OCI-LY1 (cell line): ENCODE data around the gene JAG1.

Source experiments
- H2AFZ ChIP-seq: fragments of 200-600 bp; sonication (generic), shearing (Covaris generic); 2 replicates; pipeline ENCODE4 v1.6.0; 2014; ENCODE audit warnings: antibody characterized with exemption, mild to moderate bottlenecking, low read length
- H3F3A ChIP-seq: fragments of 200-600 bp; sonication (generic), shearing (Covaris generic); 2 replicates; pipeline ENCODE4 v1.6.0; 2014; ENCODE audit warnings: mild to moderate bottlenecking, antibody characterized with exemption, low read length, moderate library complexity; ENCODE audit not compliant: insufficient read depth
- H3K27ac ChIP-seq: fragments of 200-600 bp; sonication (generic); 2 replicates; pipeline ENCODE4 v1.5.1; 2014; ENCODE audit warnings: low read length, mixed run types, mild to moderate bottlenecking, low read depth; ENCODE audit not compliant: poor library complexity, severe bottlenecking
- H3K27me3 ChIP-seq: fragments of 200-600 bp; sonication (generic); 2 replicates; pipeline ENCODE4 v1.6.0; 2014; ENCODE audit warnings: antibody characterized with exemption, mild to moderate bottlenecking, low read length, moderate library complexity; ENCODE audit not compliant: insufficient read depth
- H3K36me3 ChIP-seq: fragments of 200-600 bp; sonication (generic); 2 replicates; pipeline ENCODE4 v1.6.1; 2014; ENCODE audit warnings: mild to moderate bottlenecking, antibody characterized with exemption, low read length, moderate library complexity, mixed read lengths; ENCODE audit not compliant: insufficient read depth
- H3K4me1 ChIP-seq: fragments of 200-600 bp; sonication (generic); 2 replicates; pipeline ENCODE4 v1.5.1; 2014; ENCODE audit warnings: mild to moderate bottlenecking, low read length, moderate library complexity; ENCODE audit not compliant: insufficient read depth, severe bottlenecking
- H3K4me2 ChIP-seq: fragments of 200-600 bp; sonication (generic), shearing (Covaris generic); 2 replicates; pipeline ENCODE4 v1.6.1; 2014; ENCODE audit warnings: low read length
- H3K4me3 ChIP-seq: fragments of 200-600 bp; sonication (generic); 2 replicates; pipeline ENCODE4 v1.5.1; 2014; ENCODE audit warnings: low read length, low read depth, mild to moderate bottlenecking, mixed read lengths; ENCODE audit not compliant: poor library complexity, severe bottlenecking
- H3K79me2 ChIP-seq: fragments of 200-600 bp; shearing (Covaris generic); 2 replicates; pipeline ENCODE4 v1.6.1; 2016; ENCODE audit warnings: mixed run types, low read length, mixed read lengths; ENCODE audit not compliant: insufficient read depth
- H3K9ac ChIP-seq: fragments of 200-600 bp; sonication (generic), shearing (Covaris generic); 2 replicates; pipeline ENCODE4 v1.6.1; 2014; ENCODE audit warnings: mild to moderate bottlenecking, low read length, mixed read lengths
- H3K9me2 ChIP-seq: fragments of 200-600 bp; sonication (generic), shearing (Covaris generic); 2 replicates; pipeline ENCODE4 v1.6.1; 2014; ENCODE audit warnings: low read depth, mild to moderate bottlenecking, low read length, mixed read lengths
- H3K9me3 ChIP-seq: fragments of 200-600 bp; shearing (Covaris generic); 2 replicates; pipeline ENCODE4 v1.6.1; 2014; ENCODE audit warnings: low read length, mixed read lengths
- H4K20me1 ChIP-seq: fragments of 200-600 bp; sonication (generic), shearing (Covaris generic); 2 replicates; pipeline ENCODE4 v1.6.0; 2016; ENCODE audit warnings: mild to moderate bottlenecking, low read length; ENCODE audit not compliant: insufficient read depth
- EZH2 ChIP-seq: fragments of 200-600 bp; sonication (generic), shearing (Covaris generic); IDR thresholded peaks from 2 replicates; pipeline ENCODE4 v1.8.0; 2017; ENCODE audit warnings: borderline replicate concordance, mixed run types, mild to moderate bottlenecking, antibody characterized with exemption, low read length, moderate library complexity, mixed read lengths
- TF ChIP-seq, protein P1 (sequence below): fragments of 200-600 bp; sonication (generic), shearing (Covaris generic); IDR thresholded peaks from 2 replicates; pipeline ENCODE4 v1.5.1; 2017; ENCODE audit warnings: mild to moderate bottlenecking, antibody characterized with exemption, low read length, moderate library complexity, mixed read lengths

The JAG1 gene

DNA sequence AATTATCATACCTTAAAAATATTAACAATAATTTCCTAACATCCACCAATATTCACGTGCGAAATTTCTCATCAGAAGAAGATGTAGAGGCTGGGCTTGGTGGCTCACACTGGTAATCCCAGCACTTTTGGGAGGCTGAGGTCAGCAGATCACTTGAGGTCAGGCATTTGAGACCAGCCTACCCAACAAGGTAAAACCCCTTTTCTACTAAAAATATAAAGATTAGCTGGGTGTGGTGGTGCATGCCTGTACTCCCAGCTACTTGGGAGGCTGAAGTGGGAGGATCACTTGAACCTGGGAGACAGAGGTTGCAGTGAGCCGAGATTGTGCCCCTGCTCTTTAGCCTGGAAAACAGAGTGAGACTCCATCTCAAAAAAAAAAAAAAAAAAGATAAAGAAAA, 36.1 kb upstream of the JAG1 start:
- Histone ChIP-seq H3F3A (no peaks in the 10 kb centered on the region), H3K4me2 (no peak overlapping the region), H3K9me2 (no peaks in the 10 kb centered on the region), H4K20me1 (no peaks in the 10 kb centered on the region), H3K9me3 (no peaks in the 10 kb centered on the region), H2AFZ (no peak overlapping the region), H3K27ac (no peak overlapping the region), H3K4me1 (no peaks in the 10 kb centered on the region), H3K79me2 (no peaks in the 10 kb centered on the region), H3K27me3 (no peaks in the 10 kb centered on the region), H3K36me3 (no peaks in the 10 kb centered on the region), H3K4me3 (no peak overlapping the region), H3K9ac (no peak overlapping the region)
- TF ChIP-seq, protein P1, sequence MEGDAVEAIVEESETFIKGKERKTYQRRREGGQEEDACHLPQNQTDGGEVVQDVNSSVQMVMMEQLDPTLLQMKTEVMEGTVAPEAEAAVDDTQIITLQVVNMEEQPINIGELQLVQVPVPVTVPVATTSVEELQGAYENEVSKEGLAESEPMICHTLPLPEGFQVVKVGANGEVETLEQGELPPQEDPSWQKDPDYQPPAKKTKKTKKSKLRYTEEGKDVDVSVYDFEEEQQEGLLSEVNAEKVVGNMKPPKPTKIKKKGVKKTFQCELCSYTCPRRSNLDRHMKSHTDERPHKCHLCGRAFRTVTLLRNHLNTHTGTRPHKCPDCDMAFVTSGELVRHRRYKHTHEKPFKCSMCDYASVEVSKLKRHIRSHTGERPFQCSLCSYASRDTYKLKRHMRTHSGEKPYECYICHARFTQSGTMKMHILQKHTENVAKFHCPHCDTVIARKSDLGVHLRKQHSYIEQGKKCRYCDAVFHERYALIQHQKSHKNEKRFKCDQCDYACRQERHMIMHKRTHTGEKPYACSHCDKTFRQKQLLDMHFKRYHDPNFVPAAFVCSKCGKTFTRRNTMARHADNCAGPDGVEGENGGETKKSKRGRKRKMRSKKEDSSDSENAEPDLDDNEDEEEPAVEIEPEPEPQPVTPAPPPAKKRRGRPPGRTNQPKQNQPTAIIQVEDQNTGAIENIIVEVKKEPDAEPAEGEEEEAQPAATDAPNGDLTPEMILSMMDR = no peak
- no peak for TF ChIP-seq EZH2

DNA sequence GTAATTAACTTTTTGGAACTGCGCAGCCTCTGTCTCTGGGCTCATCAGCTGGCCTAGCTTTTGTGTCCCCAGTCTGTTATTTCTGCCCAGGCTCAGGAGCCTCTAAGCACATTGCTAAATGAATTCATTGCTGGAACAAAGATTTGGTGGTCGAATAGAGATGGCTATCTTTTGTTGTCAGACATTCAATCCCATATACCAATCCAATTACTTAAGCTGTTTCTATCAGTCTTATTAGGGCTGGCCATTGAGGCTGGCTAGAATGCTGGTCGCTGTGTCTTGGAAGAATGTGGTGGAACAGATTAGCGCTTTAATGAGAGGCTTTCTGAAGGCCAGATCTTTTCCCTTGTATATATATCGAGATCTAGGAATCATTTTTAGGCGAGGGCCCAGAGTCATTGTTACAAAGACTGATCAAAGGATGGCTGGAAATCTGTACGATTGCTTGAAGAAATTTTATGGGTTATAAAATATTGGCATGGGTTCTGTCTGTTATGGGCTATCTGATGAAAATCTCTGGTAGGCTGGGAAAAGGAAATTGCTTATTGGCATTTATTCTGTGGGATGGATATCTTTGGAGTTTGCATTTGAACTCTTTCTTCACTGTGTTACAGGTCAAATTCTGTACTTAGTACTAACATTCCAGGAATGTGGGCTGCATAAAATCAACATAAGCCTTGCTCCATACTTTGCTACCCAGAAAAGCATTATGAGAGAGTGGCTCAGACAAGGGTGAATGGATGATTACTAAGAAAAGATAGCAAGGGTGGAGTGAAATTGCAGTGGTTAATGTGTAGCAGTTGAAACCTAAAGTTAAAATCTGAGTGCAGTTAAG, 34.8 kb upstream of the JAG1 start:
- no peaks in the 10 kb centered on the region for H4K20me1 ChIP-seq
- H2AFZ ChIP-seq = no peak overlapping the region
- no peaks in the 10 kb centered on the region; the same call in 1 of the 2 replicates for H3K36me3 ChIP-seq
- H3K9ac ChIP-seq = no peak overlapping the region
- no peaks in the 10 kb centered on the region for H3K9me3 ChIP-seq
- H3K4me3 ChIP-seq = no peak overlapping the region
- no peaks in the 10 kb centered on the region for H3K27me3 ChIP-seq
- no peak overlapping the region for H3K4me2 ChIP-seq
- H3F3A ChIP-seq = no peaks in the 10 kb centered on the region
- TF ChIP-seq, protein P1 = no peak
- no peak for TF ChIP-seq EZH2
- no peaks in the 10 kb centered on the region for H3K4me1 ChIP-seq
- H3K79me2 ChIP-seq = no peaks in the 10 kb centered on the region
- no peaks in the 10 kb centered on the region for H3K9me2 ChIP-seq
- no peak overlapping the region for H3K27ac ChIP-seq

DNA sequence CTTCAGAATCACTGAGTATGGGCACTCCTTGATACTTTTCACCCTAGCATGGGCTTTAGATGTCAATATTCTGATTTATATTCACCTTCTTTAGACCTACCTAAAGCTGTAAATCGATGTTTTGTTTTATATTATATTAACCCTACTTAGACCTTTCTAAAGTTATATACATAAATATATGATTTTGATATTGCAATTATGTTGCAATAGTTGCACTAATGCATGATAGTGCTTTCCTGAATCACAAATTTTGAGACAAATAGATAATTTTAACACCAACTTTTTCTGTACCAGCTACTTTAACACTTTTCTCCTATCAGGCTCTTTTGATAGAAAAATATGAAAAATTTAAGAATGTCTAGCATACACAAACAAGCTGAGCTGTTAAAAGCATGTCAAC, 34.0 kb upstream of the JAG1 start:
- no peak overlapping the region for H3K4me2 ChIP-seq
- no peaks in the 10 kb centered on the region for H4K20me1 ChIP-seq
- no peaks in the 10 kb centered on the region for H3K9me2 ChIP-seq
- no peaks in the 10 kb centered on the region; the same call in 1 of the 2 replicates for H3K36me3 ChIP-seq
- no peaks in the 10 kb centered on the region for H3K4me1 ChIP-seq
- H2AFZ ChIP-seq = no peak overlapping the region
- TF ChIP-seq, protein P1 = no peak
- TF ChIP-seq EZH2 = no peak
- H3K4me3 ChIP-seq = no peak overlapping the region
- H3K9me3 ChIP-seq = no peaks in the 10 kb centered on the region
- no peaks in the 10 kb centered on the region for H3F3A ChIP-seq
- H3K79me2 ChIP-seq = no peaks in the 10 kb centered on the region
- H3K27ac ChIP-seq = no peak overlapping the region
- no peak overlapping the region for H3K9ac ChIP-seq
- no peaks in the 10 kb centered on the region for H3K27me3 ChIP-seq
